SKM-1 (cell line): ENCODE measurements around the gene PRKD1.

ENCODE experiments used
- DNase-seq: peaks from one replicate; lab custom pipeline; 2025; ENCODE audit not compliant: unreplicated experiment; lab: John Stamatoyannopoulos, UW

Gene PRKD1

GRCh38 chr14:29627137-29627536 is 300.5 kb downstream of the PRKD1 start:
- DNase-seq = no peak

DNA sequence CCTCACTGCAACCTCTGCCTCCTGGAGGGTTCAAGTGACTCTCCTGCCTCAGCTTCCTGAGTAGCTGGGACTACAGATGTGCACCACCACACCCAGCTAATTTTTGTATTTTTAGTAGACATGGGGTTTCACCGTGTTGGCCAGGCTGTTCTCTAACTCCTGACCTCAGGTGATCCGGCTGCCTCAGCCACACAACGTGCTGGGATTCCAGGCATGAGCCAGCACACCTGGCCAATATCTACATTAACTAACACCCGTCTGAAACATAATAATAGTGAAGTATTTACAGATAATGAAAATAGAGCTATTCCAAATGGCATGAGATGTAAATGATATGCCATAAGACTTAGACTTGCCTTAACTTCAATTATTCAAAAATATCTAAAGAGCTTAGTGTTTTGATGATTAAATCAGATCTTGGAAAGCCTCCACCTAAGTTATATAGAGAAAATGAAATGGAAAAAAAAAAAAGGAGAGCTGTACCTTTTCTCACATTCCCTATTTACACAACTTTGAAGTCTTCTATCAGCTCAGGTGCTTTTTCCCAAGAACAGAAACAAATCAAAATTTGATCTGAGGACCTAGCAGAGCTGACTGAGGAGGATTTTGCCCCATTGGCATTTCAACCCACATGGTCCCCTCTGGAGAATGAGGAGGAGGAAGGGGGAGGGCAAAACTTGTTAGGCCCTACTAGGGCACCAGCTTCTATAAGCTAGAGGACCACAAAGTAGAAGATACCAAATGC is 309.2 kb downstream of the PRKD1 start:
- DNase-seq = no peak

GRCh38 chr14:29616922-29617321 is 310.7 kb downstream of the PRKD1 start:
- no peak for DNase-seq

GRCh38 chr14:29608861-29609260 is 318.8 kb downstream of the PRKD1 start:
- no peak for DNase-seq

- DNase-seq = no peak
Measured at GRCh38 chr14:29607169-29607568, 320.5 kb downstream of the PRKD1 start.

DNA sequence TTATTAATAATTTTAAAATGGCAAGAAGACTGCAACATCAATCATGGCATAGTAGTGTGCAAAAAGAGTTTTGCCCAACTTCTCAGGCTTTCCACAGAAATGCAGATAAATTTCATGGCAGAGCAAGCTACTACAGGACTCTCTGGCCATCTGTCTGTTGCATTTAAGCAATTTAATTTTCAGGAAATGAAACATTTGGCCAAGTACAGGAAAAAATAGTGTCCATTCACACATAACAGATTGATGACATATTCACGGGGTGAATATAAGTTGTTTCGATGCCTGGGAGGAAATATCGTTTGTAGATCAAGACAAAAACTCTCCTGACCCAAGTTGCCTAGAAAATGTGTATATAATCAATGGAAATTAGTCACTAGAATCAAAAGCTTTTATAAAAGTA is 324.0 kb downstream of the PRKD1 start:
- DNase-seq = no peak

- no peak for DNase-seq
Measured at GRCh38 chr14:29601616-29602015, 326.0 kb downstream of the PRKD1 start.

DNA sequence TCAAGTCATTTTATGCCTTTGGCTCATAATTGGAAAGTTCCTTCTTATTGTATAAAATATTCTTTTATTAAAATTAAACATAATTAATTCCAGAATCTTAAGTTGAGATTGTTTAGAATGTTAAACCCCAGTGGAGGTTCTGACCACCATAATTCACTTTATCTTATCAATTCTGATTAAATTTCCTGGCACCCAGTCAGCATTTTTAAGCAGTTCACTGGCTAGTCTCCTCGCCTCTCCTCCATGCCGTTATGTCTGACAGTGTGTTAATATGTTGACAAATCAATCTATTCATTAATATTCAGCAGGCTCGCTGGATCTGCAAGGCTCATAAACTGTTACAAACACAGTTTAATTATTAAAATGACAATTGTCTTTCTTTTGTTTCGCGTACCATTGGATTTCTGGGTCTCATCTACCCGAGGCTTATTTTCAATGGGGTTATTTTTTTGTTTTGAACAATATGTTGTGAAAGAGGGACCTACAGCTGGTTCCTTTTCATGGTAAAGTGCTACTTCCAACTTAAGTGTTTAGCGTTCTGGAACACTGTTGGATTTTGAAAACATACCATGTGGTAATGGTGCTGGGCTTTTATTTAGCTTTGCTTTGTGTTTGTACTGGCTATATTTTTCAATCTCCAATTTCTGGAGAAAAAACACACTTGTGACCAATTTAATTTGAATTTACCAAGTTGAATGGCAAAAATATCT is 339.7 kb downstream of the PRKD1 start:
- no peak for DNase-seq

- no peak for DNase-seq
Measured at GRCh38 chr14:29587046-29587445, 340.6 kb downstream of the PRKD1 start.

DNA sequence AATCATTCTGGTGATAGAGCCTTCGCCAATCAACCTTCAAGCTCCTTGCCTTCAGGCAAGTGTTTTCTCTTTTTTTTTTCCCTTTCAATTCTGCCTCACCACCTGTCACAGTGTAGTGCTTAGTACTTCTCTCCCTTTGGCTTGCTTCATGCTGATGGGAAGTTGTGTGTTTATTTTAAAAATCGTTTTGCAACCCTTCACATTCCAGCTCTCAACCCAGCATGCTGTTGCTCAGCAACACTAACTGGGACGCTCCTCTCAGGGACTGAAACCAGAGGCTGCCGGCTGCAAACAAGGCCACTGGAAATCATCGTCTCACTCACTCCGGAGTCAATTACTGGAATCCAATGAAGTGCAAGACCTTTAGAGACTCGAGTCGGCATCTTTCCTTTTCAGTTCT is 342.7 kb downstream of the PRKD1 start:
- DNase-seq = no peak

DNA sequence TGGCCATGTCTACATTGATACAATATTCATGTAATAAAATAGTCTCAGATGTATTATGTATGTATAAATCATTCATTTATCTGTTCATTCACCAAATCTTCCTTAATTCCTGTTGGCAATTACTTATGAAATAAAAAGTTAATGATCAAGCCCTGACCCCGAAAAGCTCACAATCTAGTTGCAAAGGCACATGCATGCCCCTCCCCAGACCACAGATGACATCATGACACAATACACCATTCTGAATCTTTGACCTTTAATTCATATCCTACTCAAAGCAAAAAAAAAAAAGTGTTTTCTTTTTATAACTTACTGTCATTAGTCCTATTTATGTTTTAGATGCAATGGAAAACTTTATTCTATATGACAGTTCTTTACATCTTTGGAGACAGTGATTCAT is 346.9 kb downstream of the PRKD1 start:
- no peak for DNase-seq

GRCh38 chr14:29579838-29580237 is 347.8 kb downstream of the PRKD1 start:
- DNase-seq = no peak

- DNase-seq = no peak
Measured at GRCh38 chr14:29576927-29577326, 350.7 kb downstream of the PRKD1 start.

- DNase-seq = no peak
Measured at GRCh38 chr14:29569194-29569593, 358.5 kb downstream of the PRKD1 start.

DNA sequence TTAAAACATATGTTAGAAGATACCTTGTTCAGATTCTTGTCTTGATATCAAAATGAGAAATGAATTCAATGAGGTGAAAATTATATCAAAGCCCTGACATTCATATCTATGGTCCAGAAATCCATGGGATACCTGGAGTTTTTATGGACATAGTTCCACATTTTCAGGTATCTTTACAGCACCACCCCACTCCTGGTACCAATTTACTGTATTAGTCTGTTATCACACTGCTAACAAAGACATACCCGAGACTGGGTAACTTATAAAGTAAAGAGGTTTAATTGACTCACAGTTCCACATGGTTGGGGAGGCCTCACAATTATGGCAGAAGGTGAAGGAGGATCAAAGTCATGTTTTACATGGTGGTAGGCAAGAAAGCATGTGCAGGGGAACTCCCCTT is 361.5 kb downstream of the PRKD1 start:
- no peak for DNase-seq

DNA sequence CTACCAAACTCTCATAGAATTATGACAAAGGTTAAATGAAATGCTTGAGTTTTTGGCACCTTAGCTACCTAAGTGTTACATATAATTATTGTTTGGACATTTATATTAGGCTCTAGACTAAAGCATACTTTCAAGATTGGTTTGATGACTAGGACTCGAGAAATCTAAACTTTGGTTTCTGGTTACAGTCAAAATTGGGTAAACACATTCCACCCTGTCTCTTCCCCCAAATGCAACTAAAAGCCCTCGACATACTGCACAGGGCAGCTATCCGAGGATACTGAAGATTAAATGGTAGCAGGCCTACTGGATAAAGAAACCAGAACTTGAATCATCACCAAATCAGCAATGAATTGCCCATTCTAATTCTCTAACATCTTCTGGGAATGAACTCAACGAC is 369.1 kb downstream of the PRKD1 start:
- DNase-seq = no peak

DNA sequence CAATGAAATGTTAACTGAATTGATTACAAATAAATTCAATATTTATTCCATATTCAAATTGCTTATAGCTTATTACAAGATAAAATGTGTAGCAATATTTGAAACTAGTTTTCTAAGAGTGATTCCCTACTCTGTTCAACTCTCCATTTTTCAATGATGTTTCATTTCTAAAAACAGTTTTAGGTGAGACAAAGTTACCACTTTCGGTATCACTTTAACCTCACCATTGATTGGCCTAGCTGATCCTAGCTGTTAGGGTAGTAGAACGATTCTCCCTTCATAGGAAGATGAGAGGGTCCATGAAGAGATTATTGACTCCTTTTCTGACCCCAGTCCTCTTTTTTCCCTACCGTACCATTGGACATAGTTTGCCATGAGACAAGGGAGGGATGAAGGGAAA is 373.3 kb downstream of the PRKD1 start:
- no peak for DNase-seq

GRCh38 chr14:29553427-29553826 is 374.2 kb downstream of the PRKD1 start:
- no peak for DNase-seq

GRCh38 chr14:29548948-29549370 is 378.7 kb downstream of the PRKD1 start:
- DNase-seq = peak; percentile 4

- no peak for DNase-seq
Measured at GRCh38 chr14:29545714-29546113, 381.9 kb downstream of the PRKD1 start.

DNA sequence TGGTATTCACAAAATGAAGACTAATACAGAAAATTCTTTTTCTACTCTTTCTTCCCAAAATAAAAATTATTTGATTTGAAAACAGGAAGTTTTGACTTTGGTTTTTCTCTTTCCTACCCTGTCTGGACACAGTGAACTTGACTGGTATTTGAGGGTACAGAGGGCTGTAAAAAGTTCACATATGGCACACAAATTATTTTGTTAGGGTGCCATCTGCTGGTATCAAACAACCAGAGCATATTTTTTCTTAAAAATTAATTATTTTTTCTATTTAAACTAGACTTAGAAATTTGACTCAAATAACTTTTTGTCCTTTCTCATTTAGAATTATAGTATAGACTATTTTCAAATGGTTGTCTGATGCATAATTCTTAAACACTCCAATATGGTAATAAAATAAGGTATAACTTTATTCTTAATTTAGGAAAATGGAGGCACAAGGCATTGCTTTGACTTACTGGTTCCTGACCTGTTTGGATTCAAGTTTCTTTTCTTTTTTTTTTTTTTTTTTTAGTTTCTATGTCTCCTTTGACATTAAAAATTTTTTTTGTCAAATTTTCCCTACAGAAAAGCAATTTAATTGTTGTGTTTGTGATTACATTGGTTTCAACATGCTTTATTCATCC is 390.6 kb downstream of the PRKD1 start:
- DNase-seq = no peak

- DNase-seq = no peak
Measured at GRCh38 chr14:29529418-29529817, 398.2 kb downstream of the PRKD1 start.
